B cell (primary cell): ENCODE measurements around the gene AFF2.

Experiments
- EZH2 ChIP-seq: IDR thresholded peaks from 2 replicates; pipeline ENCODE4 v1.6.1; 2012; ENCODE audit warnings: borderline replicate concordance, low read depth, mild to moderate bottlenecking, moderate library complexity, low read length; ENCODE audit not compliant: insufficient read depth, poor library complexity, severe bottlenecking
- TF ChIP-seq, protein P1 (sequence below): fragments of 200-600 bp; IDR thresholded peaks from one replicate; pipeline ENCODE4 v1.8.0; 2022; ENCODE audit warnings: antibody characterized with exemption, mild to moderate bottlenecking

- TF ChIP-seq EZH2, result no peak
- TF ChIP-seq, protein P1, sequence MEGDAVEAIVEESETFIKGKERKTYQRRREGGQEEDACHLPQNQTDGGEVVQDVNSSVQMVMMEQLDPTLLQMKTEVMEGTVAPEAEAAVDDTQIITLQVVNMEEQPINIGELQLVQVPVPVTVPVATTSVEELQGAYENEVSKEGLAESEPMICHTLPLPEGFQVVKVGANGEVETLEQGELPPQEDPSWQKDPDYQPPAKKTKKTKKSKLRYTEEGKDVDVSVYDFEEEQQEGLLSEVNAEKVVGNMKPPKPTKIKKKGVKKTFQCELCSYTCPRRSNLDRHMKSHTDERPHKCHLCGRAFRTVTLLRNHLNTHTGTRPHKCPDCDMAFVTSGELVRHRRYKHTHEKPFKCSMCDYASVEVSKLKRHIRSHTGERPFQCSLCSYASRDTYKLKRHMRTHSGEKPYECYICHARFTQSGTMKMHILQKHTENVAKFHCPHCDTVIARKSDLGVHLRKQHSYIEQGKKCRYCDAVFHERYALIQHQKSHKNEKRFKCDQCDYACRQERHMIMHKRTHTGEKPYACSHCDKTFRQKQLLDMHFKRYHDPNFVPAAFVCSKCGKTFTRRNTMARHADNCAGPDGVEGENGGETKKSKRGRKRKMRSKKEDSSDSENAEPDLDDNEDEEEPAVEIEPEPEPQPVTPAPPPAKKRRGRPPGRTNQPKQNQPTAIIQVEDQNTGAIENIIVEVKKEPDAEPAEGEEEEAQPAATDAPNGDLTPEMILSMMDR, result no peak
Measured at GRCh38 chrX:148808833-148809232, 308.4 kb downstream of the AFF2 start.
